ENCODE data around the gene DDIT4L. TPM values are rescaled to one million over a fixed set of nuclear protein-coding genes. Genes with fewer than 3 reads are reported as not detected.

Gene DDIT4L
- polyA plus RNA-seq, 1 donor from 2014 or later, result not detected

GRCh38 chr4:100177126-100177525 lies 13.1 kb downstream of the DDIT4L start:
- Mint-ChIP-seq H3K4me3 (no peak overlapping the region), H3K27ac (no peak overlapping the region), H3K36me3 (no peaks in the 10 kb centered on the region), H3K9me3 (no peaks in the 10 kb centered on the region), H3K4me1 (peaks cover 0 to 3% (median 0%) of the 10 kb centered on the region in 3 donors), H3K27me3 (peaks cover 1% of the 10 kb centered on the region)

GRCh38 chr4:100175858-100176257 lies 14.4 kb downstream of the DDIT4L start:
- no peak overlapping the region for H3K4me3 Mint-ChIP-seq
- no peaks in the 10 kb centered on the region for H3K36me3 Mint-ChIP-seq
- no peaks in the 10 kb centered on the region for H3K27me3 Mint-ChIP-seq
- no peak overlapping the region for H3K27ac Mint-ChIP-seq
- H3K4me1 Mint-ChIP-seq, result peaks cover 0 to 3% (median 0%) of the 10 kb centered on the region in 3 donors
- H3K9me3 Mint-ChIP-seq, result no peaks in the 10 kb centered on the region

- H3K4me3 Mint-ChIP-seq, result no peak overlapping the region
- no peaks in the 10 kb centered on the region for H3K36me3 Mint-ChIP-seq
- no peaks in the 10 kb centered on the region for H3K27me3 Mint-ChIP-seq
- no peaks in the 10 kb centered on the region for H3K9me3 Mint-ChIP-seq
- H3K27ac Mint-ChIP-seq, result no peak overlapping the region
- peaks cover 0 to 3% (median 0%) of the 10 kb centered on the region in 3 donors for H3K4me1 Mint-ChIP-seq
Measured at GRCh38 chr4:100174985-100175383, 15.3 kb downstream of the DDIT4L start.

- Mint-ChIP-seq H3K4me3 (no peak overlapping the region), H3K4me1 (peaks cover 4 to 8% (median 4%) of the 10 kb centered on the region in 3 donors), H3K9me3 (no peaks in the 10 kb centered on the region), H3K27me3 (no peaks in the 10 kb centered on the region), H3K27ac (no peak overlapping the region), H3K36me3 (peaks cover 2% of the 10 kb centered on the region)
Measured at GRCh38 chr4:100170986-100171385, 19.3 kb downstream of the DDIT4L start.

GRCh38 chr4:100169491-100170485 lies 20.5 kb downstream of the DDIT4L start:
- Mint-ChIP-seq H3K27ac (no peak overlapping the region), H3K27me3 (no peaks in the 10 kb centered on the region)

GRCh38 chr4:100168521-100168920 lies 21.7 kb downstream of the DDIT4L start:
- no peak overlapping the region for H3K27ac Mint-ChIP-seq

More at GRCh38 chr4:100169491-100170485, 20.5 kb downstream of the DDIT4L start:
- H3K4me3 Mint-ChIP-seq, result no peak overlapping the region
- peaks cover 4 to 6% (median 4%) of the 10 kb centered on the region in 3 donors for H3K4me1 Mint-ChIP-seq
- peaks cover 0 to 2% (median 0%) of the 10 kb centered on the region in 3 donors for H3K9me3 Mint-ChIP-seq
- peaks cover 2% of the 10 kb centered on the region for H3K36me3 Mint-ChIP-seq

GRCh38 chr4:100166297-100167039 lies 23.8 kb downstream of the DDIT4L start:
- peak overlapping the region in 1 of 4 donors; percentile 26 for H3K4me3 Mint-ChIP-seq
- no peak overlapping the region for H3K27ac Mint-ChIP-seq

More at GRCh38 chr4:100168521-100168920, 21.7 kb downstream of the DDIT4L start:
- Mint-ChIP-seq H3K4me3 (no peak overlapping the region), H3K36me3 (peaks cover 2% of the 10 kb centered on the region), H3K4me1 (peaks cover 4 to 6% (median 4%) of the 10 kb centered on the region in 3 donors), H3K9me3 (peaks cover 0 to 2% (median 2%) of the 10 kb centered on the region in 3 donors), H3K27me3 (no peaks in the 10 kb centered on the region)

GRCh38 chr4:100165809-100166208 lies 24.5 kb downstream of the DDIT4L start:
- Mint-ChIP-seq H3K36me3 (peaks cover 2% of the 10 kb centered on the region), H3K4me1 (peaks cover 11 to 15% (median 14%) of the 10 kb centered on the region in 3 donors), H3K27ac (no peak overlapping the region), H3K4me3 (no peak overlapping the region), H3K9me3 (peaks cover 6 to 17% (median 7%) of the 10 kb centered on the region in 3 donors), H3K27me3 (no peaks in the 10 kb centered on the region)

More at GRCh38 chr4:100166297-100167039, 23.8 kb downstream of the DDIT4L start:
- Mint-ChIP-seq H3K9me3 (peaks cover 3 to 13% (median 5%) of the 10 kb centered on the region in 3 donors), H3K27me3 (no peaks in the 10 kb centered on the region), H3K36me3 (peaks cover 2% of the 10 kb centered on the region), H3K4me1 (peaks cover 11 to 15% (median 14%) of the 10 kb centered on the region in 3 donors)

GRCh38 chr4:100164808-100165760 lies 25.2 kb downstream of the DDIT4L start:
- H3K27me3 Mint-ChIP-seq, result no peaks in the 10 kb centered on the region
- peaks cover 11 to 15% (median 14%) of the 10 kb centered on the region in 3 donors for H3K4me1 Mint-ChIP-seq

GRCh38 chr4:100162027-100162685 lies 28.1 kb downstream of the DDIT4L start:
- Mint-ChIP-seq H3K4me3 (peak overlapping the region in 1 of 4 donors; percentile 39), H3K27me3 (no peaks in the 10 kb centered on the region), H3K27ac (peak overlapping the region in 1 of 3 donors; percentile 5), H3K9me3 (peaks cover 6 to 23% (median 7%) of the 10 kb centered on the region in 3 donors), H3K4me1 (peaks cover 10 to 13% (median 11%) of the 10 kb centered on the region in 3 donors), H3K36me3 (peaks cover 2% of the 10 kb centered on the region)

More at GRCh38 chr4:100164808-100165760, 25.2 kb downstream of the DDIT4L start:
- H3K4me3 Mint-ChIP-seq, result no peak overlapping the region
- H3K36me3 Mint-ChIP-seq, result peaks cover 2% of the 10 kb centered on the region
- H3K27ac Mint-ChIP-seq, result no peak overlapping the region
- H3K9me3 Mint-ChIP-seq, result peaks cover 6 to 22% (median 7%) of the 10 kb centered on the region in 3 donors

GRCh38 chr4:100149190-100149589 lies 41.1 kb downstream of the DDIT4L start:
- Mint-ChIP-seq H3K27me3 (peaks cover 2% of the 10 kb centered on the region), H3K27ac (no peak overlapping the region), H3K9me3 (peaks cover 0 to 2% (median 1%) of the 10 kb centered on the region in 3 donors), H3K36me3 (peaks cover 3% of the 10 kb centered on the region), H3K4me3 (no peak overlapping the region), H3K4me1 (peaks cover 0 to 5% (median 4%) of the 10 kb centered on the region in 3 donors)

GRCh38 chr4:100147684-100148083 lies 42.6 kb downstream of the DDIT4L start:
- Mint-ChIP-seq H3K36me3 (peaks cover 3% of the 10 kb centered on the region), H3K27me3 (no peaks in the 10 kb centered on the region)

GRCh38 chr4:100147198-100147597 lies 43.1 kb downstream of the DDIT4L start:
- Mint-ChIP-seq H3K9me3 (peaks cover 0 to 2% (median 1%) of the 10 kb centered on the region in 3 donors), H3K4me3 (no peak overlapping the region), H3K27ac (no peak overlapping the region), H3K36me3 (peaks cover 3% of the 10 kb centered on the region), H3K4me1 (peaks cover 0 to 5% (median 4%) of the 10 kb centered on the region in 3 donors), H3K27me3 (no peaks in the 10 kb centered on the region)

More at GRCh38 chr4:100147684-100148083, 42.6 kb downstream of the DDIT4L start:
- H3K9me3 Mint-ChIP-seq, result peaks cover 0 to 2% (median 1%) of the 10 kb centered on the region in 3 donors
- no peak overlapping the region for H3K27ac Mint-ChIP-seq
- peaks cover 0 to 5% (median 4%) of the 10 kb centered on the region in 3 donors for H3K4me1 Mint-ChIP-seq
- no peak overlapping the region for H3K4me3 Mint-ChIP-seq

Measured in IgD-negative memory B cell (primary cell).